Stimulated activated CD8-positive, alpha-beta memory T cell treated with anti-CD3 and anti-CD28 coated beads, Interleukin-15, amount 100 ng/mL, for 4 hours (primary cell): Measurements from ENCODE around the gene LNX1.
"Not testable (repeated sequence)": the region's sequence is repeated elsewhere in the genome, so short reads cannot be mapped to it uniquely, and the experiment has no call there.

Experiments used
- DNase-seq, 2 donors: peaks; one replicate each; pipeline ENCODE4 v3.0.0-alpha.2; 2020; ENCODE audit warnings: low read depth in 2 of 2

Gene LNX1

DNA sequence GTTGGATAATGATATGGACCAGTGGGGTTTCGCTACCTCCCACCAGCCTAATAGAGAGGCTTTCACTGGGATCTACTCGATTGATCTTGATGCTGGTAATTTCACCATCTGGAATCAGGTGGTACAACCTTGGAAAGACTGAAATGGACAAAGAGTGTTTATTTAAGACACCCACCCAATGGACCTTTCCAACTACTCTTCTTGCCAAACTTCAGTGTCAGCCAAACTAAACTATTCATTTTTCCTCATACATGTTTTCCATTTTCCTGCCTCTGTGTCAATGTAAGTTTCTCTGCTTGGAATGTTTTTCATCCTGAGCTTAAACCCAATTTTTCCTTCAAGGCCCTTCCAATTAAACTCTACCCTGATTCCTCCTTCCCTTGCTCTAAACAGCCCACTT, 92.6 kb downstream of the LNX1 start:
- DNase-seq: no peak

DNA sequence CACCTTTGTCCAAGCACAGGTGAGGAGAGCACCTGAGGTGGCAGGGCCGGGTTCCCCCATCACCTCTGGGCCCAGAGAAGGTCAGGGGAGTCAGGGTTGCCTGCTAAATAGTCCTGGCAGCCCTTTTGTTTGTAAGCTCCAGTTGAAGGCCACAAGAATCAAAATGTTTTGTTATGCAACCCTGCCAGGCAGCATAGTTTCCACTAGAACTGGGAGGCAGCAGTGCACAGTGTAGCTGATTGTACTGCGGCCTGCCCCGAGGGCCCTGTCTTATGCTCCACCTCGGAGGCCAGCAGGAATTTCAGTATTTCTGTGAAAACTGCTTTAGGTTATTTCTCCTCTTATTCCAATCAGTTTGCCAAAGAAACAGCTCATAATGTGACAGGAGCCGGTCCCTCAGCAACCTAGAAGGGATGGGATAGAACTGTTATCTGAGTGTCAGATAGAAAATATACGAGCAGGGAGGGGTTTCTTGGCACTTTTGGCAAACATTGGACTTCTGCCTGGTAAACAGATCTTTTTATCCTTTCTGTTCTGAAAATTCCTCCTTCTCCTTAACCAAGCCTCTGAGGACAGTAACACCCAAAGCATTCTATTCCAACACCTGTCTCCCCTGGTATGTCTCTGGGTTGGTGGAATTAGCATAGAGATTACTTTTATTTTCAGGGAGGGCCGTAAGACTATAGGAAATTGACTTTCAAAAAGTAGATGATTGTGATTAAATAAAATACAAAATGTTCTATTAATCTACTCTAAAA, 93.6 kb downstream of the LNX1 start:
- no peak for DNase-seq

DNA sequence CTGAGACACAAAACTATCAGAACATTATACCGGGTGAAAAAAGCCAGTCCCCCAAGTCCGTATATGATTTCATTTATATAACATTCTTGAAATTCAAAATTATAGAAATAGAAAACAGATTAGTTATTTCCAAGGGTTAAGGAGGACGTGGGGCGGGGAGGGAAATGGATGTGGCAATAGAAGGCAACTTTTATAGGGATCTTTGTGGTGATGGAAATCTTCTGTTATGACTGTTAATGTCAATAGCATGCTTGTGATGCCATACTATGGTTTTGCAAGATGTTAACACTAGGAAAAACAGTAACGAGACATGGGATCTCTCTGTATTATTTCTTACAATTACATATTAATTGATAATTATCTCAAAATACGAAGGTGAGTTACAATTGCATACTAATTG, 96.4 kb downstream of the LNX1 start:
- no peak for DNase-seq

DNA sequence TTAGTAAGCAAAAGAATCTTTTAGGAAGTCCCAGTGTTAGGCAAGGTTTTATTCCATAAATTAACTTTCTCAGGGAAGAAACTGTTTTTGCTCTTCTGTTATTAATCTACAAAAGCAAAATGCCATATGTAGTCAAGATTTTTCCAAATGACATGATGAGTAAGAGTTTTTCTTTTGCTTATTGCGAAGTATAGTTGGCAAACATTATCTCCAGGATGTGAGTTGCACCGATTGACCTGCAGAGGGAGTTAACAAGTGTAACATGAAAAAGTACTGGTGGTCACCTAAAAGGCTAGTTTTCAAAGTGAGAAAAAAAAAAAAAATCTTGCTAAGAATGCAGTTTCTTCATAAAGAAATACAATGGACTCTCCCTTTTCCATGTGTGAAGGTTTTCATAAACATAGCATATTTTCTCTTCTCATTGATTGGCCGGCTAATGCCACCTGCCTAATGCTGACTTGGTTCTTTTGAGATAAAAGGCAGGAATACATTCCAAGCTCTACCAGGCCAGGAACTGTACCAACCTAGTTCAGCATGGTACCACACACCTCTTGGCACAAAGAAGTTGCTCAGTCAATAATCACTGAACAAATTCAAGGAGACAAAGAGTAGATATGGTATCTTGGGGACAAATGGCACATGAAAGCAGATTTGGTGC, 100.2 kb downstream of the LNX1 start:
- no peak for DNase-seq

DNA sequence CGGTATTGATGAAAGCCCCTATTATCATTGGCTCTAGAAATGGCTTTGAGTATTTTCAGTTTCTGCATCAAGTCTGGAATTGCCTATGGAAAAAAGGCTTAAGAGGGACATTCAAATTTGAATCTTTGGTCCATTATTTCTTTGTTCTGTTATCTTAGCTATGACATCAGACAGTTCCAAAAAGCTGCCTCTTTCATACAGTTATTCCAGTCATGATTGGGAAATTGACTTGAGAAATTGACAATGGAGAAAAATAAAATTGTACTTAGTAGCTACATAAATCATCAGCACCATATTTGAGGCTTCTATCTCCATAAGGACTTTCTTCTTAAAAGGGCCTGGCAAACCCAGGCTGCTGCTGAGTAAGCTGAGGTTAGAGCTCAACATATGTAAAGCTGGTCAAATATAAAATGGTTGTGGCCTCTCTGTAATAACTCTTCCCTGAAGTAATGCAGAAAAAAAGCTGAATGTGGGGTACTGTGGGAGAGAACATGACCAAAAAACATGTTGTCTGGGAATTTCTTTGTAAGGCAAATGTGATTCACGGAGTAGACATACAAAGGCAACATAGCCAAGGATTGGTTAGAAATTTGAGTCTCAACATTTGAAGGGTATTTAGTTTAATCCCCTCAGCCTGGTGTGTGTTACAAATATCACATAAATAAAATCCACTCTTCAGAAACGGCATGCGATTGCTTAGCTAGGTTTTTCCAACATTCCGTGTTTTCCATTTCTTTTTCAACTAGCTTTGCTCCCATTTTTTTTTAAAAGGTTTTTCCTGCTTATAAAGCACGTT, 100.9 kb downstream of the LNX1 start:
- no peak for DNase-seq

DNA sequence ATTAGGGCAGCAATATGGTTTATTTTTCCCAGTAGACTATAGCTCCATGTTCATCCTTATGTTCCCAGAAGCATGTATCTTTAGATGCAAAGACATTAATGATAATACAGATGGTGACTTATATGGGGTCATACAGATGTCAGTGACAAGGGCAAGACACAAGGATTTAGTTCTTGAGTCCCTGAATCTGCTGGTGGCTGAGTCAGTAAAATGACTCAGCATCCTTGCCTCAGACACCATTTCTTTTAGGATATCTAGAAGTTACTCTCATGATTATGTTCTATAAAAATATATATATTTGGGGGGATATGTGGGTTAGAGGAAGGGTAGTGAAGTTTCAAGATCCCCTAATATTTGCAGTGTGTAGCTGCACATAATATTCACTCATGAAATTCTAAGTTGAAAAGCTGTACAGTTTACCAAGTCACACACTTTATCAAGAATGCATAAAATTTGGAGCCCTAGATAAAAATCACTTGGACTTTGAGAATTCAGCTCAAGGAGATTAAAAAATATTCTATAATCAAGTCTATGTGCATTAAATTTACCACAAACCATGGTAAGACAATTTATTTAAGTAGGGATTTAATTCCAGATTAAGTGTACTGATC, 101.9 kb downstream of the LNX1 start:
- no peak for DNase-seq

DNA sequence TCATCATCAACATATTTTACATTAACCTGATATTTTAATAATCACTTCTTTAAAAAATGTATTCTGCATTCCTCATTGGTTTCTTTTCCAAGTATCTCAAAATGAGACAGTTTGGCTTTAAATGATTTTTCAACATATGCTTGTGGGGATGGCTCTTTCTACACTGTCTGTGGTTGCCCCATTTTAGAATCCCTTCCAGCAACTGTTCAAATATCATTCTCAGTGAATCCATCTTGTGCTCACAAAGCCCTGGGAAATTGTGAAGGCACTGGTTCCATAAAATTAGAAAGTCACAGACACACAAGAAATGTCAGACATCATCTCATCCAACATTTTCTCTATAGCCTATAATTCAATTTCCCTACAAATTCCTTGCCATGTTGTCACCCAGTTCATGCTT, 103.5 kb downstream of the LNX1 start:
- no peak for DNase-seq

DNA sequence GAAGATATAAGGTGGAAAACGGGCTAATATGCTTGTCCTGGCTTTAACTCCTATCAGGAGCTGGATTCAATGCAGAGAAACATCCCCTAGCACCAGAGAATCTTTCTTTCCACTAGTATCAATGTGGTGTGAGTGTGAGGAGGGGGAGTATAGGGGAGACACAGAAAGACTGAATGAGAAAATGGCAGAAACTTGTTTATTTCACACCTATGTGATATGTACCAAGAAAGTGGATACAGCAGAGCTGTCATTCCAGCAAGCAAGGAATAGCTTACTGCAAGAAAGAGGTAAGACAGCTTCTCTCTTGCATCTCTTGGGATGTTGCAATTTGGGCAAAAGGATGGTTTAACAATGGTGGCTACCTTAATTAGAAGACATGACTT, 105.6 kb downstream of the LNX1 start:
- DNase-seq: no peak

DNA sequence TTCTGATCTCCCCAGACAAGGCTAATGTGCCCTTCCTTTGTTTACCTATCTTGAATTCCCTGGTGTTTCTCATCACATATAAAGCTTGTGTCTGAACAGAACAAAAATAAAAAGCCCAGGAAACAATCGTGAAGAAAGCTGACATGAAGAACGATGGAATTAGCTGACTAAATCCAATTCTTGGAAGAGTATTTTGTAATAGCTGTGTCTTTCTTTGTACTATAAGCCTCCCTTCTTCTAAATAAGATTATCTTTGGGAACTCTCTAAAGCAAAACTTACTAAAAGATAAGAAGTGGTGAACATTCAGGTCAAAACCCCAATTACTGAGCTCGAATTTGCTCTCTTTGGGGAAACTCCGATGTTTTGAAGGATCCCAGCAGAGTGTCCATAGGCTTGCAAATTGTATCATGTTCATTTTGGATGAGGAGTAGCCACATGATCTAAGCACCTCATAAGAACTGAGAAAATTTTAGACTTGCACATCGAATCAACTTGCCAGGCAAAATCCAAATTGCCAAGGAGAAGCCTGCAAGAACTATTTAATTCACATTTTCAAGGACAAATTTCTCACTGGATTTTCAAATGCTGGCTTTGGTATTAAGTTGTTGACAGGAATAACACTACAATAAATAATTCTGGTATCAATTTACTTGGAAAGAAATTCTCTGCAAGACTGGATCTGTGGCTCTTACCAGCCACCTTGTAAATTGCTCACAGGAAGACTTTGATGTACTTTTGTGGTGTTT, 106.2 kb downstream of the LNX1 start:
- no peak for DNase-seq

DNA sequence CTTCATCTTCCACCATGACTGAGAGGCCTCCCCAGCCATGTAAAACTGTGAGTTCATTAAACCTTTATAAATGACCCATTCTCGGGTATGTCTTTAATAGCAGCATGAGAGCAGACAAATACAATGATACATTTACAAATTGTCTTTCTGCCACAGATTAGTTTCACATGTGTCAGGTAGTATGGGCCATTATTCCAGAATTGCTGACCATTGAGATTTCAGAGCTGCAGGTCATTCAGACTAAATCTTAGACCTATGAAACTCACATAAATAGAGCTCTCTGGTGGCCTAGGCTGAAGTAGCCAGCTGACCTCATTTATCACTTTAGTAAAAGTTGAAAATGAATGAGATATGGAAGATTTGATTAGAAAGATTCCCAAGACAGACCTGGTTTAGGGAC, 108.0 kb downstream of the LNX1 start:
- no peak for DNase-seq

DNA sequence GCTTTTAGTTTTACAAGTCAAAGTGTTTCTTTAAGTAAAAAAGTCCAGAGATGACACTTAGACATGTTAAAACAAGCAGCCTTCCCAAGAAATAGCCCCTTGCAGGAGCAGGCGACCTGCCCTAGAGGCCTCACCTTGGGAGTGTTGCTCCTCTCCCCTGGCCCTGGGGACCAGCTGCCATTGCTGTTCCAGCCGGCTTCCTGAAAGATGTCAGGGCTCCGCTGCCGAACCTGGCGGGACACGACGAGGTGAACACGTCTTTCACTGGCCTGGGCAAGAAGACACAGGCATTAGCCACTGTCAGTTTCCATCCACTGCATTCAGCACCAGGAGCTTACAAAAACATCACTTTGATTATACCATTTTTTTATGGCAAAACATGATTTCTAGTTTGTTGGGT, 109.7 kb downstream of the LNX1 start:
- no peak for DNase-seq

DNA sequence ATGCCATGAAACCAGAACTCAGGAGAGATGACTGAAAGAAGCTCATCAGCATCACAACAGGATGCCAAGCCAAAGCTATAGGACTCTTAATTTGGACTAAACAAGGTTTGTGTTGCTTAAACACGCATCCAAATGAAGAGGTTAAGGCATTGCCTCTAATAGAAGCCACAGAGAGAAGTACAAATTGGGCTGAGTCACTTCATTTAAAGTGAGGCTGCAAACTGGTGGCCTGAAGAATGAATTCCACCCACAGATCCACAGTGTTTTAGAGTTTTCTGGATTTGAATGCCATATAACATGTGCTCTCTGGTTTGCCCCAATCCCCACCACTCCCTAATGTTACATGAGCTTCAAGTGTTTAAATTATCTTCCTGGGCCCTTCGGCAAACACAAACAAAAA, 110.4 kb downstream of the LNX1 start:
- DNase-seq: no peak

DNA sequence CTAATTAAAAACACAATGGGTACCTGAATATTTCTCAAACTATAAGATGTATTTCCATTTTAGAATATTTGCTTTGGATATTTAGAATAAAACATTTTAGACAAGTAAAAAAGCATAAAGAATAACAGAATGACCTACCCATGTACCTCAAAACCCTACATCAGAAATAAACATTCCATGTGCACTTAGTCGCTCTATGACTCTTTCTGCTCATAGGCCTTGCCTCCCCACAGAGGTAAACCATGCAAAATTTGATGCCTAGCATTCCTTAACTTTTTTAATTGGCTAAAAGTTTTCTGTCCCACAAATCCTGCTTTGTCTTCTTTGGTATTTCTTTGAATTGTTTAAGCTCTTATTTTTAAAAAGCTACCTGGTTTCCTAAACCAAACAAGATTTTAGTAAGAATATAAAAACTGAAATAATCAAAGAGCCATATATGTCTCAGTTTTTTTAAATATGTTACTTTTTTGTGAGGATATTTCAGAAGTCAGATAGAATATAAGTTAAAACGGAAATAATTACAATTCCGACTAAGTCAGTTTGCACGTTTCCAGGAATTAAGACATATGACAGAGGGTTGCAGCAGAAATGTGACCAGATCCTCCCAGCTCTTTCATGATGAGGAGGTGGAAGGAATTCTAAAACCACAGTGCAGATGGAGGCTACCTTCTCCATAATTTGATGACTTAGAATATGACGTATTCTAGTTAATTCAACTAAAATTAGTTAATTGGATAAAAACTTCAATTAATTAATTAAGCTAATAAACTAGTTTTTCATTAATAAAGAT, 111.4 kb downstream of the LNX1 start:
- no peak for DNase-seq

DNA sequence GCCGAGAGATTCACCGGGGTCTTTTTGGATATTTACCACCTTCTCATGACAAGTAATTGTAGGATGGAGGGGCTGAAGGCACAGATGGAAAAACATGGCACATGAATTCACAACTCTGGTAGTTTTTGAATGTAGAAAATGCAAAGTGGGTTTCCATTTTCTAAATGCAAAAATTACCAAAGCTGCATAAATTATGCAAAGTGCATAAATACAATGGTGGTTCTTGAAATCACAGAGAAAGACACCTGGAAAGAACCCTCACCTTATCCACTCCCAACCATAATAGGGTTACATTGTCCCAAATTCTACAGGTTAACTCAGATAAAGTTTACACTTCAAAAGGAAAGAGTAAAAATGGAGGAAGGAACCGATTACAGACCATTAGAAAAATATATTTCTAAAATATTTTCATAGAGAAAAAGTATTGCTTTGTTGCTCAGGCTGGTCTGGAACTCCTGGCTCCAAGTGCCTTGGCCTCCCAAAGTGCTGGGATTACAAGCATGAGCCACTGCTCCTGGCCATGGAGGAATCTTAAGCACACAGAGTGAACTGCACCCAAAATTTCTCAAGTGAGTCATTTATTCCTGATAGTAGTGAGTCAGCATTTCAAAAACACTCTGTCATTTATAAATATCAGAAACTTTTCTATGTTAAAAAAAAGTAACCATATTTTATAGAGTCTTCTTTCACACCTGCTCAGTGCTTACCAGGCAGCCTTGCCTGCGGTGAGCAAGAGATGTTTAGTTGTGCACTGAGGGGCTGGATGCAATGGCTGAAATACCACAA, 112.4 kb downstream of the LNX1 start:
- DNase-seq: no peak

DNA sequence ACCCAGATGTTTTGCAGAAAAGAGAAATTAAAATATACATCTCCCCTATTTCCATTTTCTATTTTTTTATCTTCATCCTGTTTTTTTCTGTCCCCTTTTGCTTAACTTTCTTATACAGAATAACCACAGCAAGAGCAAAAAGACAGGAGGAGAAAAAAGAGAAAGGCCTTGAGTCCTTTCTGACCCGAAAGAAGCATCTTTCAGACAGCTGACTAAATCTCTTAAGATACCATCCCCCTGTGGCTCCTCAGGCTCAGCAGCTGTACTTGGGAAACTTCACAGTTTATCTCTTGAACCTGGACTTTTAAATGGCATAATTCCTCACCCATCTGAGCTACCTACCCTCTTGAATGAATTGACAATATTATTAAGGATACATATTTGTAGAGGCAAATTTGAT, 113.7 kb downstream of the LNX1 start:
- DNase-seq: no peak

DNA sequence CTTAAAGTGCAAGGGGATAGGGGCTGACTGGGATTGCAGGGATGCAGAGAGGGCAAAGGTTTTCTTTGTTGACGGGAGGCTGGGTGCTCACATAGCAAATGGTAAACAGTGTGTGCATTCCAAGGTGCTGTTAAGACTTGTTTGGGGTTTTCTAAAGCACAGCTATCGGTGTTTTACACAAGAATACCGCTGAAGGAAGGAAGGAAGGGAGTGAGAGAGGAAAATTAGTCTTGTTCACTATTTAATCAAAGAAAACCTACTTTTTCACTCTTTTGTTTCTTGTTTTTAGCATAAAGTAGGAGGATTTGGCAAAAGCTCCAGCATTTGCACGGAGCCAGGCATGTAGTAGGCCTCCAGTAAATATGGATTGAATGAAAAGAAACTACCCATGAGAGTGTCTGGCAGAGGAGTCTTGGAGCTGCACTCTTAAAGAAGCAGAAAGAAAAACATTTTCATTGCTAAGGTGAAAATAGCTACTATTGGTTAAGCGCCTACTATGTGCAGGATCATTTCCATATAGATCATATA, 114.2 kb downstream of the LNX1 start:
- no peak for DNase-seq

DNA sequence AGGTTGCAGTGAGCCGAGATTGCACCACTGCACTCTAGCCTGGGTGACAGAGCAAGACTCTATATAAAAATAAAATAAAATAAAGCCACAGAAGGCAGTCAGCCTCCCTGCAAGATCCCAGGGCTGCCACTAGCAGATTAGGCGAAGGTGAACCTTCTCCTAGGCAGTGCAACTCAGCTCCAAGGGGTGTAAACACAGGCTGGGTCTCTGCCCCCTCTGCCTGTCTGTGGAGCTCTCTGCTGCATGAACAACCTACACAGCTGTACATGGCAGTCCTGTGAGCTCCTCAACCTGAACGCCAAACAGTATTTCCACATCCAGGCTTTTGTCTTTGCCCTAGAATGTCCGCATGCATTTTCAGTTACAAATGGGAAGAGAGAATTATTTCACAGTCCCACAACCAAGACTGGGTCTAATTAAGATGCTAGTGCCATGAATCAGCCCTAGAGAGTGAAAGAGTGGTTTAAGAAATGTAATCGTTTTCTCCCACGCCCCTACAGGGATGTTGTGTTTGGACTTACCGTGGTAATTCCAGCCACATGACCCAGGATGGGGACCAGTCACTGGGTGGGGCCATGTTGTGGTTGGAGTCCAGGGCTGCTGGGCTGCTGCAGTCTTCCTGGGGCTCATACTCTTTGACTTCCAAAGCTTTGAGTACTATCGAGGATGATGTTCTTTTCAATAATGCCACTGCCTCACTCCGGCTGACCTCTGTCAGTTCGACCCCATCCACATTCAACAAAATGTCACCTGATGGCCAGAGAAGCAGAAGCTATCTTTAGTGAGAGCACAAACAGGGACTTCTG, 114.9 kb downstream of the LNX1 start:
- DNase-seq: no peak

DNA sequence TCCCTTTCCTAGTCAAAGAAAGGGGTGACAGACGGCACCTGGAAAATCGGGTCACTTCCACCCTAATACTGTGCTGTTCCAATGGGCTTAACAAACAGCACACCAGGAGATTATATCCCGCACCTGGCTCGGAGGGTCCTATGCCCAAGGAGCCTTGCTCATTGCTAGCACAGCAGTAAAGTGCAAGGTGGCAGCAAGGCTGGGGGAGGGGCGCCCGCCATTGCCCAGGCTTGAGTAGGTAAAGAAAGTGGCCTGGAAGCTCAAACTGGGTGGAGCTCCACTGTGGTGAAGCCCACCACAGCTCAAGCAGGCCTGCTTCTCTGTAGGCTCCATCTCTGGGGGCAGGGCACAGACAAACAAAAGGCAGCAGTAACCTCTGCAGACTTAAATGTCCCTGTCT, 124.7 kb downstream of the LNX1 start:
- not testable (repeated sequence) for DNase-seq

DNA sequence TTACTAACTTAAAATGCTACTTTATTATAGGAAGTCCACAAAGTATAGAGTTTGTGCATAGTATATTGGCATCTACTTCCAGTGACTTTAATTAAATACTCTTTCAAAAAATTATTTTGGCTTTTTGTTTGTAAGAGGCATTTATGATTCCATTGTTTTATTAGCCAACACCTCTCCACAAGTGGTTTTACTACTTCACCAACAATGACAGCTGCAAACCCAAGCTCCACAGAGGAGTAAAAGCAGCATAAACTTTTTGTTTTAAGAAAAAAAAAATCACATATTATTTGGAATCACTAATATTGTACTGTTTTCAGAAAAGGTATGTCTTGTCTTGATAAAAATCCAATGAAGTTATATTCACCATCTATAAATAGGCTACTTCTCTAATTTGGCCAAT, 125.4 kb downstream of the LNX1 start:
- DNase-seq: no peak
